ENCODE results near the gene APOM. TPM values are rescaled to one million over a fixed set of nuclear protein-coding genes. Genes with fewer than 3 reads are reported as not detected.

The APOM gene
- total RNA-seq, 1 donor from 2014 or later = not detected

- intact Hi-C loops (cut with DNase I) = no loop called here
- Histone ChIP-seq H3K4me3 (peak overlapping the region in 1 of 2 donors; percentile 59), H3K27ac (peak overlapping the region; percentile 95), H3K9me3 (no peaks in the 10 kb centered on the region), H3K36me3 (peaks cover 0 to 45% of the 10 kb centered on the region in 2 donors), H3K27me3 (no peaks in the 10 kb centered on the region), H3K4me1 (peaks cover 18% of the 10 kb centered on the region)
- TF ChIP-seq POLR2A (IDR thresholded peaks at IDR 0.05) (no peak), POLR2AphosphoS5 (IDR thresholded peaks at IDR 0.05; ENCODE audit: insufficient read depth in 1 of 2, low read depth in 1 of 2) (no peak), CTCF (IDR thresholded peaks at IDR 0.05) (no peak)
- peak in 1 of 2 donors; percentile 90 for DNase-seq (ENCODE audit: extremely low spot score in 2 of 2)
Measured at GRCh38 chr6:31622684-31623091, 33.0 kb upstream of the APOM start.

GRCh38 chr6:31624070-31624469 is 31.6 kb upstream of the APOM start:
- H3K4me1 ChIP-seq = peaks cover 18% of the 10 kb centered on the region
- TF ChIP-seq CTCF (IDR thresholded peaks at IDR 0.05) = no peak
- TF ChIP-seq POLR2AphosphoS5 (IDR thresholded peaks at IDR 0.05; ENCODE audit: insufficient read depth in 1 of 2, low read depth in 1 of 2) = no peak
- no peak for TF ChIP-seq POLR2A (IDR thresholded peaks at IDR 0.05)
- no peak overlapping the region for H3K4me3 ChIP-seq
- peaks cover 0 to 59% of the 10 kb centered on the region in 2 donors for H3K36me3 ChIP-seq
- no peak overlapping the region for H3K27ac ChIP-seq
- no peaks in the 10 kb centered on the region for H3K27me3 ChIP-seq
- intact Hi-C loops (cut with DNase I) = no loop called here
- no peaks in the 10 kb centered on the region for H3K9me3 ChIP-seq
- DNase-seq (ENCODE audit: extremely low spot score in 2 of 2) = no peak

- Histone ChIP-seq H3K36me3 (peaks cover 0 to 85% of the 10 kb centered on the region in 2 donors), H3K9me3 (no peaks in the 10 kb centered on the region), H3K4me1 (peaks cover 11% of the 10 kb centered on the region), H3K4me3 (no peak overlapping the region), H3K27ac (no peak overlapping the region), H3K27me3 (no peaks in the 10 kb centered on the region)
- intact Hi-C loops (cut with DNase I) = no loop called here
- TF ChIP-seq POLR2A (IDR thresholded peaks at IDR 0.05) = no peak
- no peak for TF ChIP-seq POLR2AphosphoS5 (IDR thresholded peaks at IDR 0.05; ENCODE audit: insufficient read depth in 1 of 2, low read depth in 1 of 2)
- no peak for TF ChIP-seq CTCF (IDR thresholded peaks at IDR 0.05)
- no peak for DNase-seq (ENCODE audit: extremely low spot score in 2 of 2)
Measured at GRCh38 chr6:31626952-31627351, 28.7 kb upstream of the APOM start.

GRCh38 chr6:31627690-31628287 is 27.9 kb upstream of the APOM start:
- H3K36me3 ChIP-seq = peaks cover 0 to 94% of the 10 kb centered on the region in 2 donors
- intact Hi-C loops (cut with DNase I) = no loop called here

More at GRCh38 chr6:31627690-31628287, 27.9 kb upstream of the APOM start:
- DNase-seq (ENCODE audit: extremely low spot score in 2 of 2) = no peak
- Histone ChIP-seq H3K9me3 (no peaks in the 10 kb centered on the region), H3K4me3 (no peak overlapping the region), H3K27ac (no peak overlapping the region), H3K27me3 (no peaks in the 10 kb centered on the region), H3K4me1 (peaks cover 2% of the 10 kb centered on the region)
- TF ChIP-seq POLR2A (IDR thresholded peaks at IDR 0.05) (no peak), POLR2AphosphoS5 (IDR thresholded peaks at IDR 0.05; ENCODE audit: insufficient read depth in 1 of 2, low read depth in 1 of 2) (no peak), CTCF (IDR thresholded peaks at IDR 0.05) (no peak)
